ENCODE data around the gene MIEF1.

MIEF1 gene

DNA sequence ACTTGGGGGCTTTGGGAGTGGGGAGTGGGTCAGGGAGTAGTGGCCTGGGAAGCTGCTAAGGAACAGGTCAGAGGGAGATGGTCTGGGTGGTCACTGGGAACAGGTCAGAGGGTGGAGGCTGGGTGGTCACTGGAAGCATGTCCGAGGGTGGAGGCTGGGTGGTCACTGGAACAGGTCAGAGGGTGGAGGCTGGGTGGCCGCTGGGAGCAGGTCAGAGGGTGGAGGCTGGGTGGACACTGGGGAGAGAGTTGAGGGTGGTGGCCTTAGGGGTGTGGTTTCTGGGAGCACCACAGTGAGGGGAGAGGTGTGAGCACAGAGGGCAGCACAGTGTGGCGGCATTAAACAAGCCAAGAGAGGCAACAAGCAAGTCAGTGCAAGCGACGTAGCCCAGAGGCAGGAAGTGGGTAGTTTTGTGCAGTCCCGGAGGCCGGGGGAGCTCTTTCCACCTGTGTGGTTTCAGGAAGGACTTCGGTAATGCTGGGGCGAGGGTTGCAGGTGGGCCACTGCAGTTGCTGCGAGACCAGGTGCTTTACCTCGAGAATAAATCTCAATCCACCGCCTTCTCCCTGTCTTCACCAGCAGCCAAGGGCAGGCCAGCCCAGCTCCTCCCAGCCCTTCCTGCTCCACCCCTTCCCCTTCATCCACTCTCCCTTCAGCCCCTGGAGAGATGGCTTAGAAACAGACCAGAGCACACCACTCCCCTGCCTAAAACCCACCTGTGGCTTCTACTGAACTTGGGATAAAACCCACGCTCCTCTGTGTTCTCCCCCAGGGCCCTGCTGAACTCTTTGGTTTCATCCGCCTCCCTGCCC, 65.3 kb downstream of the MIEF1 start:
- Mint-ChIP-seq H3K27me3 (peaks cover 14% of the 10 kb centered on the region), H3K4me3 (peak overlapping the region; percentile 24), H3K36me3 (peaks cover 6% of the 10 kb centered on the region), H3K27ac (no peak overlapping the region), H3K9me3 (peaks cover 8% of the 10 kb centered on the region), H3K4me1 (peaks cover 17% of the 10 kb centered on the region)
- peak; percentile 86 for ATAC-seq (ENCODE audit: low read depth)
- DNase-seq (ENCODE audit: low spot score in 2 of 2): no peak
